Coronary artery (tissue), 2 donors: ENCODE results near the gene NEDD8.

Experiments used
- DNase-seq: peaks from one replicate; pipeline ENCODE4 v3.0.0-alpha.2; 2017; ENCODE audit warnings: low spot score
- H3K27ac ChIP-seq, 2 donors: fragments of 200-600 bp; sonication (generic); one replicate each; pipeline ENCODE4 v1.5.1; 2016 to 2019
- H3K4me3 ChIP-seq: fragments of 200-600 bp; sonication (generic); 2 replicates; pipeline ENCODE4 v1.5.1; 2016; ENCODE audit warnings: mild to moderate bottlenecking, moderate library complexity
- CTCF ChIP-seq: fragments of 200-600 bp; sonication (generic); IDR thresholded peaks from one replicate; pipeline ENCODE4 v1.5.1; 2019; ENCODE audit warnings: antibody characterized with exemption

Gene NEDD8

GRCh38 chr14:24238527-24239037 lies 6.4 kb upstream of the NEDD8 start:
- no peak for TF ChIP-seq CTCF
- no peak for DNase-seq
- no peak overlapping the region for H3K27ac ChIP-seq
- H3K4me3 ChIP-seq = no peak overlapping the region

- DNase-seq = no peak
- no peak overlapping the region for H3K27ac ChIP-seq
- no peak overlapping the region for H3K4me3 ChIP-seq
- no peak for TF ChIP-seq CTCF
Measured at GRCh38 chr14:24238123-24238522, 6.0 kb upstream of the NEDD8 start.

- no peak overlapping the region for H3K4me3 ChIP-seq
- no peak overlapping the region for H3K27ac ChIP-seq
- no peak for TF ChIP-seq CTCF
- no peak for DNase-seq
Measured at GRCh38 chr14:24237463-24237955, 5.3 kb upstream of the NEDD8 start.

GRCh38 chr14:24236689-24237462 lies 4.7 kb upstream of the NEDD8 start:
- no peak overlapping the region for H3K27ac ChIP-seq
- H3K4me3 ChIP-seq = no peak overlapping the region
- no peak for TF ChIP-seq CTCF
- no peak for DNase-seq

GRCh38 chr14:24235804-24236688 lies 3.9 kb upstream of the NEDD8 start:
- H3K27ac ChIP-seq = no peak overlapping the region
- TF ChIP-seq CTCF = no peak
- H3K4me3 ChIP-seq = no peak overlapping the region
- DNase-seq = peak; percentile 36

GRCh38 chr14:24234095-24235005 lies 2.2 kb upstream of the NEDD8 start:
- no peak for DNase-seq
- no peak for TF ChIP-seq CTCF
- H3K27ac ChIP-seq = peak overlapping the region in 1 of 2 donors; percentile 13

More at GRCh38 chr14:24234095-24235005, 2.2 kb upstream of the NEDD8 start:
- no peak overlapping the region for H3K4me3 ChIP-seq
